ENCODE data around the gene PPFIA4. TPM values are rescaled to one million over a fixed set of nuclear protein-coding genes. Genes with fewer than 3 reads are reported as not detected.

The PPFIA4 gene
- total and polyA plus RNA-seq, 9 of the 15 experiments (the other 6 are each of a cell fraction or from before 2014, with no cell fraction given): 0.07 to 12.0 (median 0.70) TPM

DNA sequence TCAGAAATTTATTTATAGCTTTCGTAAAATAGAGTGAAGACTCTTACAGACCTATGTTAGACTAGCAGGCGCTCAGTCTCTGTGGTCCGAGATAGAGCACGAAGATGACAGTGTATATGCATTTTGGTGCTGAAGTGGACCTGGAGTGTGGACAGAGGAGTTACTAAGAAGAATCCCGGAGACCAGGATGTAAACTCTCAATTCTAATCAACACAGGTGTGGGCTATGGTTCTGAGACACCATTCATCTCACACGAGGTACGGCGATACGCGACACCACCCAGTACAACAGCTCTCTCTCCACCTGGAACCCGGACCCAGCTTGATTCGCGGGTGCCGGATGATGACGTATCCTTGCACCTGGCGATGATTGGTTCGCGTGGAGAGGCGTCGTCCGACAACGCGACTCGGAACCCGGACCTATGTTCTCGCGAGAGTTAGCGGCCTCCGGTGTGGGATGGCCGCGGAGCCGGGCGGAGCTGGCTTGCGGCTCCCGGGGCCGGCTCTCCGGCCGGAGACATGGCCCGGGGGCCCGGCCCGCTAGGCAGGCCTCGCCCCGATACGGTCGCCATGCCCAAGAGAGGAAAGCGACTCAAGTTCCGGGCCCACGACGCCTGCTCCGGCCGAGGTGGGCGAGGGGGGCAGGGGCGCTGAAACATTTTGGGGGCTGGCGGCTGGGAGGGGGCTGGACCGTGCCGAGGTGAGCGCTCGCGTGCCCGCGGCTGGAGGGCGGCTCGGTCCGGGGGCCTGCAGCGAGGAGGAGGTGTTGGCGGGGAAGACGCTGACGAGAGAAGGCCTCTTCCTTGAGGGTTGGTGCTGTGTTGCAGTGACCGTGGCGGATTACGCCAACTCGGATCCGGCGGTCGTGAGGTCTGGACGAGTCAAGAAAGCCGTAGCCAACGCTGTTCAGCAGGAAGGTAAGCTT lies 19.1 kb upstream of the PPFIA4 start, which contains the start of gene TMEM183A (continued):
- TF ChIP-seq NFE2L1 (tag; IDR thresholded peaks at IDR 0.05; ENCODE audit: borderline replicate concordance, low read depth): no peak
- TF ChIP-seq ZNF592 (IDR thresholded peaks at IDR 0.05): peak; percentile 79; the same call in 1 of the 2 replicates
- TF ChIP-seq CHAMP1 (IDR thresholded peaks at IDR 0.05): no peak
- peak; percentile 13; the same call in 1 of the 2 replicates for TF ChIP-seq SMARCA4 (IDR thresholded peaks at IDR 0.05)
- no peak; the same call in none of the 2 replicates for TF ChIP-seq ETV5 (CRISPR knock-in tag; IDR thresholded peaks at IDR 0.05; ENCODE audit: low read depth)
- peak; percentile 72; the same call in 1 of the 2 replicates for TF ChIP-seq FOXK1 (CRISPR knock-in tag; IDR thresholded peaks at IDR 0.05; ENCODE audit: borderline replicate concordance)
- TF ChIP-seq, protein P1, sequence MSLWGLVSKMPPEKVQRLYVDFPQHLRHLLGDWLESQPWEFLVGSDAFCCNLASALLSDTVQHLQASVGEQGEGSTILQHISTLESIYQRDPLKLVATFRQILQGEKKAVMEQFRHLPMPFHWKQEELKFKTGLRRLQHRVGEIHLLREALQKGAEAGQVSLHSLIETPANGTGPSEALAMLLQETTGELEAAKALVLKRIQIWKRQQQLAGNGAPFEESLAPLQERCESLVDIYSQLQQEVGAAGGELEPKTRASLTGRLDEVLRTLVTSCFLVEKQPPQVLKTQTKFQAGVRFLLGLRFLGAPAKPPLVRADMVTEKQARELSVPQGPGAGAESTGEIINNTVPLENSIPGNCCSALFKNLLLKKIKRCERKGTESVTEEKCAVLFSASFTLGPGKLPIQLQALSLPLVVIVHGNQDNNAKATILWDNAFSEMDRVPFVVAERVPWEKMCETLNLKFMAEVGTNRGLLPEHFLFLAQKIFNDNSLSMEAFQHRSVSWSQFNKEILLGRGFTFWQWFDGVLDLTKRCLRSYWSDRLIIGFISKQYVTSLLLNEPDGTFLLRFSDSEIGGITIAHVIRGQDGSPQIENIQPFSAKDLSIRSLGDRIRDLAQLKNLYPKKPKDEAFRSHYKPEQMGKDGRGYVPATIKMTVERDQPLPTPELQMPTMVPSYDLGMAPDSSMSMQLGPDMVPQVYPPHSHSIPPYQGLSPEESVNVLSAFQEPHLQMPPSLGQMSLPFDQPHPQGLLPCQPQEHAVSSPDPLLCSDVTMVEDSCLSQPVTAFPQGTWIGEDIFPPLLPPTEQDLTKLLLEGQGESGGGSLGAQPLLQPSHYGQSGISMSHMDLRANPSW (CRISPR knock-in tag; IDR thresholded peaks at IDR 0.05): no peak
- TF ChIP-seq, protein P2, sequence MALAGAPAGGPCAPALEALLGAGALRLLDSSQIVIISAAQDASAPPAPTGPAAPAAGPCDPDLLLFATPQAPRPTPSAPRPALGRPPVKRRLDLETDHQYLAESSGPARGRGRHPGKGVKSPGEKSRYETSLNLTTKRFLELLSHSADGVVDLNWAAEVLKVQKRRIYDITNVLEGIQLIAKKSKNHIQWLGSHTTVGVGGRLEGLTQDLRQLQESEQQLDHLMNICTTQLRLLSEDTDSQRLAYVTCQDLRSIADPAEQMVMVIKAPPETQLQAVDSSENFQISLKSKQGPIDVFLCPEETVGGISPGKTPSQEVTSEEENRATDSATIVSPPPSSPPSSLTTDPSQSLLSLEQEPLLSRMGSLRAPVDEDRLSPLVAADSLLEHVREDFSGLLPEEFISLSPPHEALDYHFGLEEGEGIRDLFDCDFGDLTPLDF (CRISPR knock-in tag; IDR thresholded peaks at IDR 0.05): 0 out of 2 replicates have a peak, but pooled peaks have one; percentile 59
- TF ChIP-seq ZNF174 (CRISPR knock-in tag; IDR thresholded peaks at IDR 0.05): no peak
- no peak for TF ChIP-seq NR3C1 (CRISPR knock-in tag; IDR thresholded peaks at IDR 0.05)
- TF ChIP-seq NELFE (IDR thresholded peaks at IDR 0.05; ENCODE audit: insufficient read depth, insufficient read length): no peak
- no peak for TF ChIP-seq MECOM (CRISPR knock-in tag; IDR thresholded peaks at IDR 0.05)
- TF ChIP-seq, protein P3, sequence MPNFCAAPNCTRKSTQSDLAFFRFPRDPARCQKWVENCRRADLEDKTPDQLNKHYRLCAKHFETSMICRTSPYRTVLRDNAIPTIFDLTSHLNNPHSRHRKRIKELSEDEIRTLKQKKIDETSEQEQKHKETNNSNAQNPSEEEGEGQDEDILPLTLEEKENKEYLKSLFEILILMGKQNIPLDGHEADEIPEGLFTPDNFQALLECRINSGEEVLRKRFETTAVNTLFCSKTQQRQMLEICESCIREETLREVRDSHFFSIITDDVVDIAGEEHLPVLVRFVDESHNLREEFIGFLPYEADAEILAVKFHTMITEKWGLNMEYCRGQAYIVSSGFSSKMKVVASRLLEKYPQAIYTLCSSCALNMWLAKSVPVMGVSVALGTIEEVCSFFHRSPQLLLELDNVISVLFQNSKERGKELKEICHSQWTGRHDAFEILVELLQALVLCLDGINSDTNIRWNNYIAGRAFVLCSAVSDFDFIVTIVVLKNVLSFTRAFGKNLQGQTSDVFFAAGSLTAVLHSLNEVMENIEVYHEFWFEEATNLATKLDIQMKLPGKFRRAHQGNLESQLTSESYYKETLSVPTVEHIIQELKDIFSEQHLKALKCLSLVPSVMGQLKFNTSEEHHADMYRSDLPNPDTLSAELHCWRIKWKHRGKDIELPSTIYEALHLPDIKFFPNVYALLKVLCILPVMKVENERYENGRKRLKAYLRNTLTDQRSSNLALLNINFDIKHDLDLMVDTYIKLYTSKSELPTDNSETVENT (CRISPR knock-in tag; IDR thresholded peaks at IDR 0.05): peak; percentile 78
